ENCODE data around the gene ARFIP1.

ARFIP1 gene

GRCh38 chr4:152784490-152785350 lies 5.0 kb downstream of the ARFIP1 start:
- no peak overlapping the region for H3K27ac ChIP-seq
- no peak overlapping the region for H3K4me3 ChIP-seq

- Histone ChIP-seq H3K4me3 (no peak overlapping the region), H3K27ac (peak overlapping the region in 8 of 21 experiments; percentile 4 to 63 (median 26))
These were observed 6.2 kb downstream of the ARFIP1 start for GRCh38 chr4:152785639-152786615.

- Histone ChIP-seq H3K27ac (peak overlapping the region in 7 of 21 experiments; percentile 1 to 63 (median 33)), H3K4me3 (no peak overlapping the region)
These were observed 6.9 kb downstream of the ARFIP1 start for GRCh38 chr4:152786627-152787026.

- H3K4me3 ChIP-seq = no peak overlapping the region
- no peak overlapping the region for H3K27ac ChIP-seq
These were observed 16.1 kb downstream of the ARFIP1 start for GRCh38 chr4:152795891-152796290.

- no peak overlapping the region for H3K27ac ChIP-seq
- H3K4me3 ChIP-seq = no peak overlapping the region
These were observed 23.8 kb downstream of the ARFIP1 start for GRCh38 chr4:152803541-152803940.

- H3K4me3 ChIP-seq = no peak overlapping the region
- H3K27ac ChIP-seq = no peak overlapping the region
These were observed 25.4 kb downstream of the ARFIP1 start for GRCh38 chr4:152805071-152805650.

- Histone ChIP-seq H3K4me3 (no peak overlapping the region), H3K27ac (no peak overlapping the region)
These were observed 26.1 kb downstream of the ARFIP1 start for GRCh38 chr4:152805818-152806217.

GRCh38 chr4:152806501-152807125 lies 26.9 kb downstream of the ARFIP1 start:
- Histone ChIP-seq H3K27ac (no peak overlapping the region), H3K4me3 (no peak overlapping the region)

- Histone ChIP-seq H3K27ac (no peak overlapping the region), H3K4me3 (no peak overlapping the region)
These were observed 27.6 kb downstream of the ARFIP1 start for GRCh38 chr4:152807294-152807829.

GRCh38 chr4:152808670-152809069 lies 28.9 kb downstream of the ARFIP1 start:
- H3K4me3 ChIP-seq = no peak overlapping the region

GRCh38 chr4:152810715-152811287 lies 31.0 kb downstream of the ARFIP1 start:
- no peak overlapping the region for H3K4me3 ChIP-seq
- no peak overlapping the region for H3K27ac ChIP-seq

More at GRCh38 chr4:152808670-152809069, 28.9 kb downstream of the ARFIP1 start:
- no peak overlapping the region for H3K27ac ChIP-seq

- no peak overlapping the region for H3K4me3 ChIP-seq
These were observed 35.3 kb downstream of the ARFIP1 start for GRCh38 chr4:152815078-152815477.

GRCh38 chr4:152817331-152817730 lies 37.6 kb downstream of the ARFIP1 start:
- H3K4me3 ChIP-seq = no peak overlapping the region
- no peak overlapping the region for H3K27ac ChIP-seq

More at GRCh38 chr4:152815078-152815477, 35.3 kb downstream of the ARFIP1 start:
- H3K27ac ChIP-seq = no peak overlapping the region

GRCh38 chr4:152819026-152819645 lies 39.4 kb downstream of the ARFIP1 start:
- Histone ChIP-seq H3K4me3 (no peak overlapping the region), H3K27ac (no peak overlapping the region)

GRCh38 chr4:152820073-152820472 lies 40.3 kb downstream of the ARFIP1 start:
- H3K4me3 ChIP-seq = no peak overlapping the region

GRCh38 chr4:152822323-152822722 lies 42.6 kb downstream of the ARFIP1 start:
- no peak overlapping the region for H3K27ac ChIP-seq
- no peak overlapping the region for H3K4me3 ChIP-seq

More at GRCh38 chr4:152820073-152820472, 40.3 kb downstream of the ARFIP1 start:
- H3K27ac ChIP-seq = no peak overlapping the region

GRCh38 chr4:152824561-152824960 lies 44.8 kb downstream of the ARFIP1 start:
- H3K27ac ChIP-seq = no peak overlapping the region
- H3K4me3 ChIP-seq = no peak overlapping the region

- Histone ChIP-seq H3K4me3 (no peak overlapping the region), H3K27ac (no peak overlapping the region)
These were observed 45.6 kb downstream of the ARFIP1 start for GRCh38 chr4:152825336-152825735.

Measured in skin epidermis (tissue), 12 donors.